NOMO-1 treated with DMSO at 0.1 percent for 48 hours (cell line): ENCODE measurements around the gene IL13RA1.
"Not testable (repeated sequence)": the region's sequence is repeated elsewhere in the genome, so short reads cannot be mapped to it uniquely, and the experiment has no call there.

ENCODE experiments used
- DNase-seq: peaks from one replicate; lab custom pipeline; 2025; ENCODE audit not compliant: unreplicated experiment; lab: John Stamatoyannopoulos, UW

Gene IL13RA1

DNA sequence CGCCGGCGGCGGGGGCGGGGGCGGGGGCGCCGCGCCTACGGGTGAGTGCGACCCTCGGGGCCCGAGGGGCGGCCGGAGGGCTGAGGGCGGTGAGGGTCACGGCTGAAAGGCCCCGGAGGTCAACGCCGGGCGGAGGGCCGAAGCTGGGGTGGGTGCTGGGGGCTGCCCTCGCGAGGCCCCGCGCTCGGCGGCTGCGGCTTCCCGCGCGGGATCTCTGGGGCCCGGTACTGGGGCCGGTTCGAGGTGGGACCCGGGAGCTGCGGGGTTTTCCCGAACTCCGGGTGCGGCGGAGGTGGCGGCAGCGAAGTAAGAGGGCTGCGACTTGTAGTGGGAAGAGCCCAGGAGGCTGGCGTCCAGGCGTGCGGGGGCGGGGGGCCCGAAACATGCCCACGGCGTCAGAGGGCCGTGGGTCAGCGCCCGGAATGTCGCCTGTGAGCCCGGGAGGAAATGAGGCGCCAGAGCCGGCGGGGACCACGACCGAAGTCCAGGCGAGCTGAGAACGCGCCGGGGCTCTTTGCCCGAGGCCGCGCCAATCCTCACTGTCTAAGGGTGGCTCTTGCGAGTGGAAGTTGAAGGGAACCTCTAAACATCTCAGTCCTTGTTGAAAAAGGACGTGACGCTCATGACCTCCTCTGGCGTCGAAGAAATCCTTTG is 407 bp downstream of the IL13RA1 start:
- DNase-seq: peak; percentile 7

GRCh38 chrX:118729042-118729652 is 1.7 kb downstream of the IL13RA1 start:
- no peak for DNase-seq

DNA sequence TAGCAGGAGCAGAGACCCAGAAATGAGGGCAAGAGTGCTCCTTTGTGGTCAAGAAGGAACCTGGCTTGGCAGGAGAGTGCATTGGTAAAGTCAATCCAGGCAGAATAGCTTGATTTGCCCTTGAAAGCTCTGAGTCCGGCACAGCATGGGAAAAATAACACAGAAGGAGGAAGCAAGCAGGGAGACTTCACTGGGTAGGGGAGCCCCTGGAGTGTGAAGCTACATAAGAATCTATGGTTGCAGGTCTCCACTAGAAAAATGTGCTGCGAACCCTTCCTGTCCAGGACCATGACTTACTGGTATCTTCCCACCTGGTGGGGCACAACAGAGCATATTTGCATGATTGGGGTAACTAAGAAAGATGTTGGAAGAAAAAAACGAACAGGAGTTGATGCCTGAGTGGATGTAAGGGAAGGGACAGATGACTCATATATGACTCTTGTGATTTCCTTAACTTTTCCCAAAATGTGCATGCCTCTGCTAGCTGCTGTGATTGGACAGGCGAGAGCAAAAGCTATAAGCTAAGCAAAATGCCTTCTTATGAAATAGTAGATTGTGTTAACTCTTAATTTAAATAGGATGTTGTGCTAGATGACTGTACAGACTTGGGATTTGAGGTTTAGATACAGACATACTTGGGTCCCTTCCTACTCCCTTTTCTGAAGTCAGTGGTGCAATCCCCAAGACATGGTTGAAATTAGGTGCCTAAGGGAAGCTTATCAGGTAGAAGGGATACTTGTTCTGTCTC is 3.3 kb downstream of the IL13RA1 start:
- DNase-seq: no peak

GRCh38 chrX:118732551-118732950 is 5.1 kb downstream of the IL13RA1 start:
- DNase-seq: not testable (repeated sequence)

DNA sequence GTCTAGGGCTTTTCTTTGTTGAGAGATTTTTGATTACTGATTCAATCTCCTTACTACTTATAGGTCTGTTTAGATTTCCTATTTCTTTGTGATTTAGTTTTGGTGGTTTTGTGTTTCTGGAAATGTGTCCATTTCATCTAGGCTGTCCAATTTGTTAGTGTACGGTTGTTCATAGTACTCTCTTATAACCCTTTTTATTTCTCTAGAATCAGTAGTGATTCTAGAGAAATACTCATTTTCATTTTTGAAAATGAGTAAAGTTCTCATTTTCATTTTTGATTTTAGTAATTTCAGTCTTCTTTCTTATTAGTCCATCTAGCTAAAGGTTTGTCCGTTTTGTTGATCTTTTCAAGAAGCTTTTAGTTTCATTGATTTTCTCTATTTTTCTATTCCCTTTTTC is 7.5 kb downstream of the IL13RA1 start:
- DNase-seq: no peak

- no peak for DNase-seq
Observed at GRCh38 chrX:118736394-118737010, 9.1 kb downstream of the IL13RA1 start.

DNA sequence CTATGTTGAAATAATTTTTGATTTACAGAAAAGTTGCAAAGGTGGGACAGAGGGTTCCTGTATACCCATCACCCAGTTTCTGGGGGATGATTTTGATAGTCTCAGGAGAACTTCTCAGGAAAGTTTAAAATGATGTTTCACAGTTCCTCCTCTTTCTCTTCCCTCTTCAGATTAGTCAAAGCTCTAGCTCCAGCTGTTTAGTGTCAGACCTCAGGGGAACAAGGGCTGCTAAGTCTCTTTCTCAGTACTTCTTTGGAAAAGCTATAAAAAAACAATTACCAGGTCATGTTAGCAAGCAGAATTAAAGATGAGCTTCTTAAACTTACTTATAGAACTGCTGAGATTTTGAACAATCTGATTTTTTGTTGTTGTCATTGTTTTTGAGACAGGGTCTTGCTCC is 12.2 kb downstream of the IL13RA1 start:
- DNase-seq: no peak

DNA sequence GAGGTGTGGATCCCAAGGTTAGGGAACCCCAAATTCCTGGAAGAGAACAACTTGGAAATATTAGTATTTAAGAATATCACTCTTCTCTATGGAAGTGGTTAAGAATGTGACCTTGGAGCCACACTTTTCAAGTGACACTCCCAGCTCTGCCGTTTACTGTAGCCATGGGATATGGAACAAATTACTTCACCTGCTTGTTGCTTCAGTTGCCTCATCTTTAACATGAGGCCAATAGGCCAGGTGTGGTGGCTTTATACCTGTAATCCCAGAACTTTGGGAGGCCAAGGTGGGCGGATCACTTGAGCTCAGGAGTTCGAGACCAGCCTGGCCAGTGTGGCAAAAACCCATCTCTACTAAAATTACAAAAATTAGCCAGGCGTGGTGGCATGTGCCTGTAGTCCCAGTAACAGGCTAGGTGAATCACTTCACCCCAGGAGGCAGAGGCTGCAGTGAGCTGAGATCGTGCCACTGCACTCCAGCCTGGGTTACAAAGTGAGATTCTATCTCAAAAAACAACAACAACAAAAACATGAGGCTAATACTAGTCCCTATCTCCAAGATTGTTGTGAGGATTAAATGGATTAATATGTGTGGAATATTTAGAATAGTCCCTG is 13.0 kb downstream of the IL13RA1 start:
- no peak for DNase-seq

- no peak for DNase-seq
Observed at GRCh38 chrX:118742176-118742575, 14.8 kb downstream of the IL13RA1 start.

- DNase-seq: peak; percentile 1
Observed at GRCh38 chrX:118745570-118745969, 18.2 kb downstream of the IL13RA1 start.

DNA sequence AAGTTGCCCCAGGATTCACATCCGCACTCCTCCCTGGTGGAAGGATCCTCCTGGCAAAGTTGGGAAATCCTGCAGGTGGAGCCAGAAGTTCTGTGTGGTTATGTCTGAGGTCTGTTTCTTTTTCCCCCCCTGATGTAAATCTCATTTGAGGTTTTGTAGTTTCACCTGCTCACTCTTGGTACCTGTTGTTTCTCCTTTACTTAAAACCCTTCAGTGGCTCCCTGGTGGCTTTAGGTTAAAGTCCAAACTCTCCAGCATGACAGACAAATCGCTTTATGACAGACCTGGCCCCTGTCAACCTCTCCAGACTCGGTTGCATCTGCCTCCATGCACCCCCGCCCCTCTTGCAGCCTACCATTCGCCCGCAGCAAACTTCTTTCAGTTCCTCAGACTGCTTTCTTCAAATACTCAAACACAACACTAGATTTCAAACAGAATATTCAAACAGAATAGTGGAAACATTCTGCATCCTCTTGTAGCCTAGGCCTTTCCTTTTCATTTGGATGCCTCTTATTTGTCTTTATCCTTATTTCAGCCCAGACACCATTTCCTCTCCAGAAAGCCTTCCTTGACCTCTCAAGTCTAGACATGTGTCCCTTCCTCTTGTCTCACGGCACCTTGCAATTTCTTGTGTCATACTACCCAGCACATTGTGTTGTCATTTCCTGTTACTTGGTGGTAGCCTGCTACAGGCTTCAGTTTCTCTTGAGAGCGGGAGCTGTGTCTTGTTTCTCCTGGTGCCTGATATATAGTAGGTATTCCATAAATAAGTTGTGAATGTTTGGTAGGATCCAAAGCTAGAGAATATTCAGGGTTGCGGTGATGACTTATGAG is 24.8 kb downstream of the IL13RA1 start:
- peak; percentile 90 for DNase-seq

- no peak for DNase-seq
Observed at GRCh38 chrX:118755633-118756032, 28.2 kb downstream of the IL13RA1 start.

DNA sequence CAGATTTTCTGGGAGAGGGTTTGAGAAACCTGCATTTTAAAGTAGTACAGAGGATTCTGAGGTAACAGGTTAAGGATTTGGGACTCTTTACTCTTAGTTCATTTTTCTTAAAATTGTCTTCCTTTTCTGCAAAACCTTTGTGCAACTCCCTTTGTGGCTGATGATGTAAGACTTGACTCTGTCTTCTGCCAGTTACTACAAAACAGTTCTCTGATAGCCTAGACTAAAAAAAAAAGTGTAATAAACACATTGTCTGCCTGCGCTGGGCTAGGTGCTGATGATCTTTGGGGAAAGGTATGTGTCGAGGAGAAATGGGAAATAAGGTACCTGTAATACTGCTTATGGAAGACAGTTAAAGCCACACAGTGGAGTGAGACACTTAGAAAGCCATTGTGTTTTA is 28.7 kb downstream of the IL13RA1 start:
- peak; percentile 89 for DNase-seq

DNA sequence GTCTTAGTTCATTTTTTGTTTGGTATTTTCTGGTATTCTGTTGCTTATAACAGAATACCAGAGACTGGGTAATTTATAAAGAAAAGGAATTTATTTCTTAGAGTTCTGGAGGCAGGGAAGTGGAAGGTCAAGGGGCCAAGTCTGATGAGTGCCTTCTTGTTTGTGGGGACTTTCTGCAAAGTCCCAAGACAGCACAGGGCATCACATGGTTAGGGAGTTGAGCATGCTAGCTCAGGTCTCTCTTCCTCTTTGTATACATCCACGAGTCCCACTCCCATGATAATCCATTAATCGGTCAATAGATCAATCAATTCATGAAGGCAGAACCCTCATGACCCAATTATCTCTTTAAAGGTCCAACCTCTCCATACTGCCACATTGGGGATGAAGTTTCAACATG is 31.1 kb downstream of the IL13RA1 start:
- DNase-seq: no peak

DNA sequence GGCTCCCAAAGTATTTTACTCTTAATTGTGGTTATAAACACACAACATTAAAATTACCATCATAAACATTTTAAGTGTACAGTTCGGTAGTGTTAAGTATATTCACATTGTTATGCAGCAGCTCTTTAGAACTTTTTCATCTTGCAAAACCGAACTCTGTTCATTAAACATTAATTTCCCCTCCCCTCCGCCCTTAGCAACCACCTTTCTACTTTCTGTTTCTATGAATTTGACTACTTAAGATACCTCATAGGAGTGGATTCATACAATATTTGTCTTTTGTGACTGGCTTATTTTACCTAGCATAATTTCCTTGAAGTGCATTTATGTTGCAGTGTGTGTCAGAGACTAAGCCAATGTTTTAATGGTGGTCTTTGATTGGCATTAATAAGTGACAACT is 32.6 kb downstream of the IL13RA1 start:
- DNase-seq: no peak

- DNase-seq: no peak
Observed at GRCh38 chrX:118761939-118762707, 34.7 kb downstream of the IL13RA1 start.

DNA sequence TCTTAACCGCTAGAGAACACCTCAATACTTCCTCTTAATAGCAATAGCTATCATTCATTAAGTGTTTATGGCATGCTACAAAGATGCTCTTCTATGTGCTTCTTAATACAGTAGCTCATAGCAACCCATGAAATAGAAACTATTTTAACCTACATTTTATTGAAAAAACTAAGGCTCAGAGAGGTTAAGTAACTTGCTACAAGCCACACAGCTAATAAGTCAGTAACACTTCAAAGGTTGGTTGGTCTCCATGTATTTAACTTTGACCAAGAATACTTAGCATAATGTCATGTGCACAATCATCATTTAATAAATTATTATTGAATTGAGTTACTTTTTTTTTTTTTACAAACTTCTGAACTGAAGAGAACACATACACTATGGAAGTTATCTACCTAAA is 36.1 kb downstream of the IL13RA1 start:
- DNase-seq: no peak

GRCh38 chrX:118764122-118764521 is 36.7 kb downstream of the IL13RA1 start:
- DNase-seq: no peak

- no peak for DNase-seq
Observed at GRCh38 chrX:118770133-118770760, 42.8 kb downstream of the IL13RA1 start.
